H9 (cell line): ENCODE data around the gene L3MBTL4. TPM values are rescaled to one million over a fixed set of nuclear protein-coding genes. Genes with fewer than 3 reads are reported as not detected.

Experiments
- DNase-seq: peaks from one replicate; pipeline ENCODE4 v3.0.0-alpha.2; 2017
- H2AFZ ChIP-seq: one replicate; pipeline ENCODE4 v1.6.1; 2013; ENCODE audit warnings: mild to moderate bottlenecking, low read length, control low read depth, moderate library complexity
- H2AK5ac ChIP-seq: 2 replicates; pipeline ENCODE4 v1.6.1; 2013; ENCODE audit warnings: low read length, control low read depth, mixed read lengths; ENCODE audit not compliant: insufficient read length
- H2BK120ac ChIP-seq: one replicate; pipeline ENCODE4 v1.6.1; 2013; ENCODE audit warnings: low read depth, mild to moderate bottlenecking, low read length, control low read depth, inconsistent platforms; ENCODE audit not compliant: poor library complexity, severe bottlenecking
- H2BK12ac ChIP-seq: 2 replicates; pipeline ENCODE4 v1.6.1; 2013; ENCODE audit warnings: low read length, control low read depth, mixed read lengths, low read depth; ENCODE audit not compliant: insufficient read length
- H2BK15ac ChIP-seq: 2 replicates; pipeline ENCODE4 v1.6.1; 2013; ENCODE audit warnings: low read depth, low read length, control low read depth
- H2BK20ac ChIP-seq: one replicate; pipeline ENCODE4 v1.6.1; 2013; ENCODE audit warnings: low read depth, mild to moderate bottlenecking, low read length, control low read depth, inconsistent platforms; ENCODE audit not compliant: poor library complexity, severe bottlenecking
- H2BK5ac ChIP-seq: 2 replicates; pipeline ENCODE4 v1.6.1; 2013; ENCODE audit warnings: low read length, control low read depth, mixed read lengths; ENCODE audit not compliant: insufficient read length
- H3K14ac ChIP-seq: 2 replicates; pipeline ENCODE4 v1.6.1; 2013; ENCODE audit warnings: low read length, control low read depth; ENCODE audit not compliant: insufficient read depth
- H3K18ac ChIP-seq: 2 replicates; pipeline ENCODE4 v1.6.1; 2013; ENCODE audit warnings: low read depth, mild to moderate bottlenecking, mixed read lengths, low read length, control low read depth; ENCODE audit not compliant: insufficient read length
- H3K23ac ChIP-seq: 2 replicates; pipeline ENCODE4 v1.6.1; 2013; ENCODE audit warnings: low read length, control low read depth, mixed read lengths, low read depth; ENCODE audit not compliant: insufficient read length
- H3K23me2 ChIP-seq: 2 replicates; pipeline ENCODE4 v1.6.1; 2013; ENCODE audit warnings: low read depth, mild to moderate bottlenecking, mixed read lengths, low read length, control low read depth; ENCODE audit not compliant: insufficient read length, poor library complexity, severe bottlenecking
- H3K27ac ChIP-seq: 2 replicates; pipeline ENCODE4 v1.5.1; 2013; ENCODE audit warnings: low read length, control low read depth, mixed read lengths, low read depth; ENCODE audit not compliant: insufficient read length
- H3K27me3 ChIP-seq: 2 replicates; pipeline ENCODE4 v1.6.1; 2013; ENCODE audit warnings: low read length, control low read depth, inconsistent platforms; ENCODE audit not compliant: insufficient read depth
- H3K4ac ChIP-seq: 2 replicates; pipeline ENCODE4 v1.6.1; 2013; ENCODE audit warnings: low read depth, mild to moderate bottlenecking, control low read depth, inconsistent platforms, low read length, moderate library complexity
- H3K4me1 ChIP-seq: 2 replicates; pipeline ENCODE4 v1.6.1; 2013; ENCODE audit warnings: low read length, control low read depth, inconsistent platforms; ENCODE audit not compliant: insufficient read depth
- H3K4me2 ChIP-seq: 2 replicates; pipeline ENCODE4 v1.6.1; 2013; ENCODE audit warnings: low read length, control low read depth, mixed read lengths; ENCODE audit not compliant: insufficient read length, insufficient read depth
- H3K56ac ChIP-seq: 2 replicates; pipeline ENCODE4 v1.6.1; 2013; ENCODE audit warnings: low read depth, mild to moderate bottlenecking, mixed read lengths, low read length, control low read depth; ENCODE audit not compliant: insufficient read length
- H3K79me1 ChIP-seq: 2 replicates; pipeline ENCODE4 v1.6.1; 2013; ENCODE audit warnings: low read depth, mild to moderate bottlenecking, moderate library complexity, low read length, control low read depth, inconsistent platforms; ENCODE audit not compliant: insufficient read depth, poor library complexity, severe bottlenecking
- H3K79me2 ChIP-seq: 2 replicates; pipeline ENCODE4 v1.6.1; 2013; ENCODE audit warnings: low read length, control low read depth, inconsistent platforms; ENCODE audit not compliant: insufficient read depth
- H3K9ac ChIP-seq: 2 replicates; pipeline ENCODE4 v1.6.1; 2013; ENCODE audit warnings: low read length, control low read depth, mixed read lengths; ENCODE audit not compliant: insufficient read length; ENCODE audit errors: extremely low read depth
- H3K9me3 ChIP-seq: one replicate; pipeline ENCODE4 v1.6.1; 2013; ENCODE audit warnings: low read depth, low read length, inconsistent platforms; ENCODE audit not compliant: control insufficient read depth
- H3T11ph ChIP-seq: one replicate; pipeline ENCODE4 v1.6.1; 2013; ENCODE audit warnings: mild to moderate bottlenecking, low read length, control low read depth, inconsistent platforms
- H4K20me1 ChIP-seq: one replicate; pipeline ENCODE4 v1.6.1; 2013; ENCODE audit not compliant: control insufficient read depth, insufficient read length, insufficient read depth
- H4K5ac ChIP-seq: 2 replicates; pipeline ENCODE4 v1.6.1; 2013; ENCODE audit warnings: low read depth, mild to moderate bottlenecking, mixed read lengths, low read length, control low read depth; ENCODE audit not compliant: insufficient read length
- H4K8ac ChIP-seq: replicated peaks from 2 replicates; pipeline ENCODE4 v1.6.1; 2013; ENCODE audit warnings: low read length, control low read depth, mixed read lengths, low read depth; ENCODE audit not compliant: insufficient read length
- H4K91ac ChIP-seq: 2 replicates; pipeline ENCODE4 v1.6.1; 2013; ENCODE audit warnings: low read depth, mild to moderate bottlenecking, moderate library complexity, mixed read lengths, low read length, control low read depth; ENCODE audit not compliant: insufficient read length
- H3K27ac Mint-ChIP-seq, 3 experiments: 2 replicates in 2 of 3; 3 replicates in 1 of 3; pipeline ENCODE4 v1.8.0; 2020 to 2021; ENCODE audit warnings: mixed read lengths in 3 of 3, mild to moderate bottlenecking in 1 of 3, moderate library complexity in 1 of 3
- H3K27me3 Mint-ChIP-seq: 2 replicates; pipeline ENCODE4 v1.8.0; 2021; ENCODE audit warnings: low read depth, mild to moderate bottlenecking, moderate library complexity, mixed read lengths
- H3K36me3 Mint-ChIP-seq, 3 experiments: 2 replicates in 2 of 3; 3 replicates in 1 of 3; pipeline ENCODE4 v1.8.0; 2020 to 2021; ENCODE audit warnings: low read depth in 3 of 3, mixed read lengths in 3 of 3; ENCODE audit not compliant: insufficient read depth in 1 of 3
- H3K4me1 Mint-ChIP-seq, 2 experiments: 2 replicates each; pipeline ENCODE4 v1.8.0; 2020; ENCODE audit warnings: mixed read lengths in 2 of 2
- H3K4me3 Mint-ChIP-seq, 2 experiments: 2 replicates in 1 of 2; 3 replicates in 1 of 2; pipeline ENCODE4 v1.8.0; 2020 to 2021; ENCODE audit warnings: mild to moderate bottlenecking in 2 of 2, mixed read lengths in 2 of 2, moderate library complexity in 1 of 2
- H3K9me3 Mint-ChIP-seq, 2 experiments: 2 replicates in 1 of 2; 3 replicates in 1 of 2; pipeline ENCODE4 v1.8.0; 2020; ENCODE audit warnings: mild to moderate bottlenecking in 2 of 2, mixed read lengths in 2 of 2, moderate library complexity in 1 of 2
- CTCF ChIP-seq: fragments of 200-600 bp; sonication (generic); conservative IDR thresholded peaks from 3 replicates; pipeline ENCODE4 v1.8.0; 2021; ENCODE audit warnings: antibody characterized with exemption, mild to moderate bottlenecking
- WGBS: extraction: QIAGEN DNeasy Blood & Tissue Kit; methylation state at CpG from one replicate; pipeline ENCODE4 v1.1.7; 2013; ENCODE audit warnings: missing lambda C conversion rate, low lambda C conversion rate, mixed read lengths; ENCODE audit not compliant: insufficient read length; ENCODE audit errors: extremely low coverage; 5-methylcytosine and 5-hydroxymethylcytosine counted together
- total RNA-seq: library from RNA; stranded (reverse); gene quantifications from 2 replicates; pipeline ENCODE4 v1.2.1, GENCODE V29; 2021

Gene L3MBTL4
- total RNA-seq, 1 experiment from 2014 or later: 1.9 TPM

DNA sequence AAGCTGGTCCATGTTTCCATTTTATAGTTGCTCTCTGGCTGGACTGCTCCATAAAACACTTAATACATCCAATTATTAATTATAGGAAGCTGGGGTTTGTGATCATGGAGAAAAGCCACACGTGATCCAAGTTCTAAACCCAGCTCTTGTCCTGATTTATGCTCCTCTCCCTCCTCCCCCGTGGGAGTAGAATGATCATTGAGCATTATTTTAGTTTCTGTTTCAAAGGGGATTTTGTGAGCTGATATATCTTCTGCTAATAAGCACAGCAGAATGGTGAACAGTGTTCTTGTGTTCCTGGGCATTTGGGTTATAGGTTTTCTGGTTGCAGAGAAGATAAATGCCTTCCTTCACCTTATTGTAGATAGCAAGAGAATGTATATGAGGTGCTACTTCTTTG is 383.7 kb downstream of the L3MBTL4 start:
- no peaks in the 10 kb centered on the region for H4K20me1 ChIP-seq
- H3T11ph ChIP-seq: no peak overlapping the region
- no peak overlapping the region for H3K9ac ChIP-seq
- no peak overlapping the region for H2AK5ac ChIP-seq
- no peak overlapping the region for H3K27ac ChIP-seq
- no peaks in the 10 kb centered on the region for H3K4me1 Mint-ChIP-seq
- no CpG with 5 or more reads among the region's 2 CpGs for WGBS
- H3K4me2 ChIP-seq: no peak overlapping the region
- no peaks in the 10 kb centered on the region for H3K79me2 ChIP-seq
- no peak overlapping the region for H2BK20ac ChIP-seq
- H3K9me3 Mint-ChIP-seq: peaks cover under 1 to 6% of the 10 kb centered on the region in 2 experiments
- no peak overlapping the region for H2BK5ac ChIP-seq
- H3K27me3 ChIP-seq: no peaks in the 10 kb centered on the region
- no peak overlapping the region for H3K27ac Mint-ChIP-seq
- H3K27me3 Mint-ChIP-seq: no peaks in the 10 kb centered on the region
- H2BK12ac ChIP-seq: no peak overlapping the region
- no peak overlapping the region for H2BK120ac ChIP-seq
- H3K23ac ChIP-seq: no peak overlapping the region
- no peaks in the 10 kb centered on the region for H3K9me3 ChIP-seq
- H3K79me1 ChIP-seq: no peaks in the 10 kb centered on the region
- DNase-seq: no peak
- no peak overlapping the region for H3K56ac ChIP-seq
- no peak overlapping the region for H3K4ac ChIP-seq
- H4K8ac ChIP-seq: no peak overlapping the region
- H3K4me3 Mint-ChIP-seq: no peak overlapping the region
- no peaks in the 10 kb centered on the region for H3K4me1 ChIP-seq
- no peak overlapping the region for H3K14ac ChIP-seq
- no peaks in the 10 kb centered on the region for H3K23me2 ChIP-seq
- H2AFZ ChIP-seq: no peak overlapping the region
- no peak overlapping the region for H4K5ac ChIP-seq
- H3K18ac ChIP-seq: no peak overlapping the region
- H2BK15ac ChIP-seq: no peak overlapping the region
- no peak for TF ChIP-seq CTCF
- H3K36me3 Mint-ChIP-seq: peaks cover under 1 to 4% (median 3%) of the 10 kb centered on the region in 3 experiments; a peak in 6 of 7 replicates
- no peak overlapping the region for H4K91ac ChIP-seq
